D341Med (cell line): Measurements from ENCODE around the gene PDE3A.

ENCODE experiments used
- DNase-seq: peaks from one replicate; pipeline ENCODE4 v3.0.0; 2012; ENCODE audit warnings: low spot score

PDE3A gene

GRCh38 chr12:20716985-20717384, 348.6 kb downstream of the PDE3A start:
- DNase-seq, result no peak

- DNase-seq, result no peak
These were observed 350.0 kb downstream of the PDE3A start for GRCh38 chr12:20718294-20718693.

GRCh38 chr12:20722142-20722541, 353.8 kb downstream of the PDE3A start:
- DNase-seq, result no peak

GRCh38 chr12:20731274-20731673, 362.9 kb downstream of the PDE3A start:
- DNase-seq, result no peak
